ENCODE data around the gene CAMSAP1. TPM values are rescaled to one million over a fixed set of nuclear protein-coding genes. Genes with fewer than 3 reads are reported as not detected.

CAMSAP1 gene
- total RNA-seq (100 to 1,000 TPM in 1 of 2 donors, 10 to 100 TPM in 1; 93.7 to 102 TPM), polyA plus RNA-seq (ENCODE audit: insufficient read depth, low read depth, low replicate concordance) (44.1 TPM)
- long read RNA-seq, donor 1, partial matches to known transcripts: 13 of 13 reads
- long read RNA-seq, donor 1, other reads (novel, unspliced or antisense): 0 of 13 reads
- long read RNA-seq, donor 2, full-length matches to known transcripts: 1 of 7 reads
- long read RNA-seq, donor 2, partial matches to known transcripts: 6 of 7 reads
- long read RNA-seq, donor 2, other reads (novel, unspliced or antisense): 0 of 7 reads

- intact Hi-C loops (cut with DNase I; ENCODE audit: low total_unique reads): no loop called here
- peaks cover 23% of the 10 kb centered on the region for H3K4me1 ChIP-seq
Measured at GRCh38 chr9:135907431-135908092, at the start of gene CAMSAP1. TSS of gene CAMSAP1 (minus strand) at chr9:135907546. CDS start at chr9:135907159, 387 bp downstream.

GRCh38 chr9:135956802-135957174 lies 49.4 kb upstream of the CAMSAP1 start:
- H3K27me3 ChIP-seq: no peaks in the 10 kb centered on the region
- no peaks in the 10 kb centered on the region for H3K9me3 ChIP-seq
- no peak overlapping the region for H3K27ac ChIP-seq
- TF ChIP-seq POLR2A (IDR thresholded peaks at IDR 0.05) (no peak), CTCF (IDR thresholded peaks at IDR 0.05) (no peak)
- H3K4me1 ChIP-seq: peaks cover 11% of the 10 kb centered on the region
- WGBS, 2 donors: 88 to 89% methylated on average over 6 to 8 of the region's 8 CpGs
- H3K36me3 ChIP-seq (ENCODE audit: low read depth, missing control alignments): no peaks in the 10 kb centered on the region
- no peak for DNase-seq
- H3K4me3 ChIP-seq: no peak overlapping the region
- intact Hi-C loops (cut with DNase I; ENCODE audit: low total_unique reads): no loop called here

More at GRCh38 chr9:135907431-135908092, at the start of gene CAMSAP1:
- Histone ChIP-seq H3K36me3 (ENCODE audit: low read depth, missing control alignments) (no peaks in the 10 kb centered on the region), H3K27me3 (no peaks in the 10 kb centered on the region), H3K4me3 (peak within 1 kb of the TSS; percentile 81 to 86), H3K9me3 (no peaks in the 10 kb centered on the region), H3K27ac (peak within 1 kb of the TSS; percentile 79 to 85)
- whole genome bisulfite sequencing, 2 donors: 0 to 1% methylated on average over 8 to 37 of the region's 91 CpGs
- DNase-seq: peak; percentile 90
- TF ChIP-seq POLR2A (IDR thresholded peaks at IDR 0.05) (no peak), CTCF (IDR thresholded peaks at IDR 0.05) (no peak)

GRCh38 chr9:135955934-135956801 lies 48.8 kb upstream of the CAMSAP1 start:
- 87 to 92% methylated on average over 28 to 32 of the region's 32 CpGs for WGBS, 2 donors
- Histone ChIP-seq H3K36me3 (ENCODE audit: low read depth, missing control alignments) (no peaks in the 10 kb centered on the region), H3K27ac (no peak overlapping the region), H3K4me3 (no peak overlapping the region), H3K9me3 (no peaks in the 10 kb centered on the region), H3K27me3 (no peaks in the 10 kb centered on the region), H3K4me1 (peaks cover 11% of the 10 kb centered on the region)
- intact Hi-C loops (cut with DNase I; ENCODE audit: low total_unique reads): no loop called here
- TF ChIP-seq CTCF (IDR thresholded peaks at IDR 0.05): no peak
- no peak for TF ChIP-seq POLR2A (IDR thresholded peaks at IDR 0.05)
- no peak for DNase-seq

GRCh38 chr9:135952664-135953206 lies 45.4 kb upstream of the CAMSAP1 start:
- DNase-seq: no peak
- H3K4me3 ChIP-seq: no peak overlapping the region
- TF ChIP-seq POLR2A (IDR thresholded peaks at IDR 0.05) (no peak), CTCF (IDR thresholded peaks at IDR 0.05) (no peak)
- H3K9me3 ChIP-seq: no peaks in the 10 kb centered on the region
- no peaks in the 10 kb centered on the region for H3K36me3 ChIP-seq (ENCODE audit: low read depth, missing control alignments)
- intact Hi-C loops (cut with DNase I; ENCODE audit: low total_unique reads): no loop called here
- no peaks in the 10 kb centered on the region for H3K27me3 ChIP-seq
- 91 to 94% methylated on average over 17 to 22 of the region's 22 CpGs for WGBS, 2 donors
- H3K27ac ChIP-seq: no peak overlapping the region
- no peaks in the 10 kb centered on the region for H3K4me1 ChIP-seq
